H1 (cell line): ENCODE data around the gene ADGRV1. TPM values are rescaled to one million over a fixed set of nuclear protein-coding genes. Genes with fewer than 3 reads are reported as not detected.

Source experiments
- CTCF ChIA-PET: fragments of 300-600 bp; sonication (Branson Sonifier 250); formaldehyde crosslinking; loops from one replicate; lab custom pipeline; 2021; ENCODE audit not compliant: partially characterized antibody; lab: Charles Lee
- POLR2A ChIA-PET: fragments of 300-600 bp; sonication (Branson Sonifier 250); formaldehyde crosslinking; loops from one replicate; lab custom pipeline; 2021; ENCODE audit warnings: inconsistent platforms; ENCODE audit not compliant: partially characterized antibody; lab: Charles Lee
- DNase-seq, 2 experiments: peaks; one replicate each; pipeline versions ENCODE4 v3.0.0 to v3.0.0-alpha.2; 2010 to 2022; ENCODE audit warnings: low spot score in 2 of 2, low read depth in 1 of 2, mixed read lengths in 1 of 2
- FAIRE-seq: peaks from 2 replicates; lab custom pipeline; 2011; peaks lifted over from hg19 to GRCh38; lab: Jason Lieb, UNC
- H2AFZ ChIP-seq: 2 replicates; pipeline ENCODE4 v1.8.1; 2012; ENCODE audit warnings: low read length, inconsistent platforms
- H2AK5ac ChIP-seq: 2 replicates; pipeline ENCODE4 v1.6.1; 2013; ENCODE audit warnings: low read depth, low read length
- H2BK120ac ChIP-seq: replicated peaks from 2 replicates; pipeline ENCODE3; 2013; ENCODE audit warnings: low read depth, low read length, inconsistent platforms
- H2BK12ac ChIP-seq: 2 replicates; pipeline ENCODE4 v1.6.1; 2013; ENCODE audit warnings: low read depth, low read length
- H2BK15ac ChIP-seq: 2 replicates; pipeline ENCODE4 v1.6.1; 2013; ENCODE audit warnings: low read length
- H2BK20ac ChIP-seq: 2 replicates; pipeline ENCODE4 v1.6.1; 2013; ENCODE audit warnings: low read length
- H2BK5ac ChIP-seq: 2 replicates; pipeline ENCODE4 v1.6.1; 2013; ENCODE audit warnings: low read depth, low read length
- H3K14ac ChIP-seq: 2 replicates; pipeline ENCODE4 v1.6.1; 2013; ENCODE audit warnings: inconsistent platforms; ENCODE audit not compliant: insufficient read length
- H3K18ac ChIP-seq: 2 replicates; pipeline ENCODE4 v1.6.1; 2013; ENCODE audit warnings: low read length; ENCODE audit errors: extremely low read depth
- H3K23ac ChIP-seq: 2 replicates; pipeline ENCODE4 v1.6.1; 2013; ENCODE audit warnings: inconsistent platforms; ENCODE audit not compliant: insufficient read length
- H3K23me2 ChIP-seq: 2 replicates; pipeline ENCODE4 v1.6.1; 2013; ENCODE audit warnings: low read depth, low read length
- H3K27ac ChIP-seq: 2 replicates; pipeline ENCODE4 v1.6.1; 2011; ENCODE audit warnings: low read depth, low read length, inconsistent platforms
- H3K27me3 ChIP-seq, 4 experiments: replicated peaks in 1 of 4; 1 replicate in 1 of 4; 2 replicates in 3 of 4; pipeline versions ENCODE4 v1.6.1 to v1.8.1; 2011 to 2013; ENCODE audit warnings: low read length in 3 of 4, mild to moderate bottlenecking in 3 of 4, inconsistent platforms in 2 of 4, mixed read lengths in 2 of 4, moderate library complexity in 1 of 4; ENCODE audit not compliant: control insufficient read depth in 3 of 4, insufficient read depth in 3 of 4; ENCODE audit errors: extremely low read depth in 1 of 4
- H3K36me3 ChIP-seq, 4 experiments: 2 replicates each; pipeline versions ENCODE4 v1.6.1 to v1.8.1; 2011 to 2013; ENCODE audit warnings: mild to moderate bottlenecking in 4 of 4, low read length in 3 of 4, moderate library complexity in 2 of 4, control low read depth in 1 of 4, inconsistent platforms in 1 of 4; ENCODE audit not compliant: insufficient read depth in 4 of 4, control insufficient read depth in 2 of 4
- H3K4ac ChIP-seq: replicated peaks from 2 replicates; pipeline ENCODE3; 2013; ENCODE audit warnings: low read length, low read depth, mixed read lengths, inconsistent platforms; ENCODE audit not compliant: insufficient read length
- H3K4me1 ChIP-seq, 4 experiments: replicated peaks in 1 of 4; 1 replicate in 1 of 4; 2 replicates in 3 of 4; pipeline versions ENCODE4 v1.6.1 to v1.8.1; 2011 to 2013; ENCODE audit warnings: low read length in 3 of 4, inconsistent platforms in 2 of 4, mixed read lengths in 1 of 4; ENCODE audit not compliant: insufficient read depth in 4 of 4, control insufficient read depth in 3 of 4
- H3K4me2 ChIP-seq, 2 experiments: 2 replicates each; pipeline versions ENCODE4 v1.6.1 to v1.8.1; 2011 to 2013; ENCODE audit warnings: low read depth in 2 of 2, low read length in 2 of 2, control low read depth in 1 of 2, inconsistent platforms in 1 of 2, mild to moderate bottlenecking in 1 of 2; ENCODE audit not compliant: insufficient read depth in 1 of 2
- H3K4me3 ChIP-seq, 4 experiments: fragments of 200-600, 300-600 bp in 1 of 4; sonication (generic), shearing (Covaris generic), sonication (Bioruptor Twin) in 1 of 4; 2 replicates each; pipeline versions ENCODE4 v1.5.1 to v1.8.1; 2011 to 2016; ENCODE audit warnings: low read length in 4 of 4, low read depth in 3 of 4, control low read depth in 2 of 4, inconsistent platforms in 2 of 4, mild to moderate bottlenecking in 2 of 4, mixed read lengths in 1 of 4, moderate library complexity in 1 of 4; ENCODE audit not compliant: insufficient read depth in 2 of 4; ENCODE audit errors: extremely low read depth in 1 of 4
- H3K56ac ChIP-seq: replicated peaks from 2 replicates; pipeline ENCODE3; 2013; ENCODE audit warnings: low read depth, mild to moderate bottlenecking, mixed read lengths, low read length, inconsistent platforms; ENCODE audit not compliant: insufficient read length
- H3K79me1 ChIP-seq: 2 replicates; pipeline ENCODE4 v1.6.1; 2013; ENCODE audit warnings: low read depth, low read length, control low read depth
- H3K79me2 ChIP-seq, 2 experiments: 2 replicates each; pipeline versions ENCODE4 v1.6.1 to v1.8.1; 2012 to 2013; ENCODE audit warnings: low read length in 2 of 2, mild to moderate bottlenecking in 2 of 2, inconsistent platforms in 1 of 2; ENCODE audit not compliant: insufficient read depth in 2 of 2, control insufficient read depth in 1 of 2
- H3K9ac ChIP-seq, 4 experiments: replicated peaks in 1 of 4; 1 replicate in 1 of 4; 2 replicates in 3 of 4; pipeline versions ENCODE4 v1.6.1 to v1.8.1; 2011 to 2013; ENCODE audit warnings: low read depth in 3 of 4, low read length in 3 of 4, control low read depth in 2 of 4, mild to moderate bottlenecking in 2 of 4, moderate library complexity in 2 of 4, inconsistent platforms in 1 of 4; ENCODE audit errors: extremely low read depth in 1 of 4
- H3K9me3 ChIP-seq, 2 experiments: 2 replicates each; pipeline versions ENCODE4 v1.6.1 to v1.8.1; 2012 to 2013; ENCODE audit warnings: mild to moderate bottlenecking in 2 of 2, moderate library complexity in 2 of 2, control low read depth in 1 of 2, inconsistent platforms in 1 of 2, low read depth in 1 of 2, low read length in 1 of 2, mixed read lengths in 1 of 2; ENCODE audit not compliant: insufficient read depth in 2 of 2
- H4K20me1 ChIP-seq, 2 experiments: replicated peaks in 1 of 2; 2 replicates each; pipeline versions ENCODE3 to v1.8.1; 2011 to 2013; ENCODE audit warnings: inconsistent platforms in 2 of 2, low read length in 2 of 2, mild to moderate bottlenecking in 1 of 2; ENCODE audit not compliant: insufficient read depth in 2 of 2, control insufficient read depth in 1 of 2
- H4K5ac ChIP-seq: 2 replicates; pipeline ENCODE4 v1.6.1; 2013; ENCODE audit warnings: low read length, low read depth, mixed read lengths, inconsistent platforms; ENCODE audit not compliant: insufficient read length
- H4K8ac ChIP-seq: 2 replicates; pipeline ENCODE4 v1.8.0; 2013; ENCODE audit warnings: mild to moderate bottlenecking, moderate library complexity, low read length, inconsistent platforms; ENCODE audit not compliant: insufficient read depth; ENCODE audit errors: extremely low read depth
- H4K91ac ChIP-seq: replicated peaks from 2 replicates; pipeline ENCODE3; 2013; ENCODE audit warnings: low read length, mixed read lengths, inconsistent platforms; ENCODE audit not compliant: insufficient read length
- CREB1 ChIP-seq: IDR thresholded peaks from 2 replicates; pipeline ENCODE4 v1.6.1; 2012; ENCODE audit warnings: inconsistent platforms
- RBBP5 ChIP-seq: IDR thresholded peaks from 2 replicates; pipeline ENCODE4 v1.7.1; 2012; ENCODE audit warnings: low read depth, mild to moderate bottlenecking, inconsistent platforms, low read length, moderate library complexity, borderline replicate concordance
- RNF2 ChIP-seq: fragments of 200-900, 300-1000 bp; sonication (generic); IDR thresholded peaks from 2 replicates; pipeline ENCODE4 v1.7.1; 2016; ENCODE audit warnings: borderline replicate concordance, low read depth, mild to moderate bottlenecking, antibody characterized with exemption, low read length; ENCODE audit not compliant: poor library complexity, severe bottlenecking; ENCODE audit errors: missing control alignments
- SP1 ChIP-seq: IDR thresholded peaks from 2 replicates; pipeline ENCODE4 v1.6.1; 2011; ENCODE audit warnings: low read depth, low read length
- USF2 ChIP-seq: IDR thresholded peaks from 2 replicates; pipeline ENCODE4 v1.6.1; 2011; ENCODE audit warnings: low read length, improper control_type of control experiment
- WGBS, 2 experiments: shearing (Covaris generic) in 1 of 2; methylation state at CpG; one replicate each; pipeline versions ENCODE4 v1.1.6 to v1.1.7; 2013 to 2015; ENCODE audit warnings: low lambda C conversion rate in 2 of 2, mixed read lengths in 2 of 2, inconsistent platforms in 1 of 2, low coverage in 1 of 2, missing lambda C conversion rate in 1 of 2; ENCODE audit not compliant: insufficient replicate concordance in 2 of 2, insufficient coverage in 1 of 2, insufficient read length in 1 of 2; ENCODE audit errors: extremely low coverage in 1 of 2, missing lambda C conversion rate in 1 of 2; 5-methylcytosine and 5-hydroxymethylcytosine counted together
- polyA plus RNA-seq, 7 experiments: library from polyadenylated mRNA; depleted of rRNA in 3 of 7; stranded (reverse) in 5 of 7; unstranded in 2 of 7; fragments of >200 nt in 5 of 7; fragments of 200-250 nt in 2 of 7; gene quantifications; 1 replicate in 5 of 7; 2 replicates in 1 of 7; 4 replicates in 1 of 7; pipeline versions ENCODE4 v1.2.1 to v1.2.3, GENCODE V29; 2011 to 2013; ENCODE audit warnings: missing spikeins in 2 of 7, mixed read lengths in 2 of 7
- total RNA-seq: library from RNA; stranded (reverse); fragmentation: NEBNext Ultra II Directional; extraction: Animal tissue kit (Norgen Biotek cat#: 25700); gene quantifications from 2 replicates; pipeline ENCODE4 v1.2.1, GENCODE V29; 2021
- TF ChIP-seq, protein P1 (sequence below): IDR thresholded peaks from 2 replicates; pipeline ENCODE4 v1.6.1; 2012; ENCODE audit warnings: low read length, inconsistent platforms

ADGRV1 gene
- total and polyA plus RNA-seq, 2 of the 8 experiments (the other 6 are each of a cell fraction or from before 2014, with no cell fraction given) = 53.1 to 62.2 TPM

DNA sequence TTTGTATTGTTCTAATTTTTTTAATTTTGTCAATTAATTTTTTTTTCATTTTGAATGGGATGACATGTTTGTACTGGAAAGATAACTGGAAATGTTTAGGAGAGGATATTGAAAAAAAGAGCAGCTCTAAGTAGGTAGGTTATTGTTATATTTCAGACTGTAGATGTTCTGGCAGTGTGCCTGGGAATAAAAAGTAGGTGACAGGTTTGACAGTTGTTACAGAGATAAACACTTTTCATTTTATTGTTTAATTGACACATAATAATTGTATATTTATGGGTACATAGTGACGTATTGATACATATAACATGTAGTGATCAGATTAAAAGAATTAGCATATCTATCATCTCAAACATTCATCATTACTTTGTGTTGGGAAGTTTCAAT lies 545.5 kb downstream of the ADGRV1 start:
- H3K9ac ChIP-seq = no peak overlapping the region
- no peak overlapping the region for H2AK5ac ChIP-seq
- 96% methylated on average over 1 of the region's 1 CpG; no CpG with 5 or more reads in 1 of the 2 experiments for WGBS, 2 experiments
- FAIRE-seq = no peak
- H4K8ac ChIP-seq = no peak overlapping the region
- H3K79me1 ChIP-seq = no peaks in the 10 kb centered on the region
- no peaks in the 10 kb centered on the region for H3K9me3 ChIP-seq
- peaks cover 0 to 23% (median 11%) of the 10 kb centered on the region in 4 experiments; a peak in 5 of 8 replicates for H3K36me3 ChIP-seq
- H2BK12ac ChIP-seq = no peak overlapping the region
- ChIA-PET CTCF (interaction anchor here (0.8 to 4.0 kb wide), 4 partner anchors 96 to 281 kb away, joined by 3 to 17 read pairs (median 4); no protein-coding TSS in a partner anchor), POLR2A (interaction anchor here (1.3 kb wide), 1 partner anchor 14 kb away, joined by 3 read pairs; no protein-coding TSS in a partner anchor)
- H2BK15ac ChIP-seq = no peak overlapping the region
- H2BK120ac ChIP-seq = no peak overlapping the region
- TF ChIP-seq RNF2 (no peak), USF2 (no peak), RBBP5 (no peak), CREB1 (no peak), SP1 (no peak)
- TF ChIP-seq, protein P1, sequence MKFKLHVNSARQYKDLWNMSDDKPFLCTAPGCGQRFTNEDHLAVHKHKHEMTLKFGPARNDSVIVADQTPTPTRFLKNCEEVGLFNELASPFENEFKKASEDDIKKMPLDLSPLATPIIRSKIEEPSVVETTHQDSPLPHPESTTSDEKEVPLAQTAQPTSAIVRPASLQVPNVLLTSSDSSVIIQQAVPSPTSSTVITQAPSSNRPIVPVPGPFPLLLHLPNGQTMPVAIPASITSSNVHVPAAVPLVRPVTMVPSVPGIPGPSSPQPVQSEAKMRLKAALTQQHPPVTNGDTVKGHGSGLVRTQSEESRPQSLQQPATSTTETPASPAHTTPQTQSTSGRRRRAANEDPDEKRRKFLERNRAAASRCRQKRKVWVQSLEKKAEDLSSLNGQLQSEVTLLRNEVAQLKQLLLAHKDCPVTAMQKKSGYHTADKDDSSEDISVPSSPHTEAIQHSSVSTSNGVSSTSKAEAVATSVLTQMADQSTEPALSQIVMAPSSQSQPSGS = no peak
- H2BK20ac ChIP-seq = no peak overlapping the region
- no peak overlapping the region for H3K56ac ChIP-seq
- no peak for DNase-seq
- H3K27ac ChIP-seq = no peak overlapping the region
- no peak overlapping the region for H3K4me2 ChIP-seq
- no peaks in the 10 kb centered on the region for H3K23me2 ChIP-seq
- no peaks in the 10 kb centered on the region for H3K27me3 ChIP-seq
- no peak overlapping the region for H4K91ac ChIP-seq
- H3K79me2 ChIP-seq = no peaks in the 10 kb centered on the region
- no peak overlapping the region for H3K23ac ChIP-seq
- H3K14ac ChIP-seq = no peak overlapping the region
- no peak overlapping the region for H4K5ac ChIP-seq
- no peak overlapping the region for H2BK5ac ChIP-seq
- H2AFZ ChIP-seq = no peak overlapping the region
- peaks cover 0 to 12% (median 2%) of the 10 kb centered on the region in 4 experiments; a peak in 3 of 7 replicates for H3K4me1 ChIP-seq
- no peak overlapping the region for H3K4ac ChIP-seq
- H4K20me1 ChIP-seq = no peaks in the 10 kb centered on the region
- H3K18ac ChIP-seq = no peak overlapping the region
- no peak overlapping the region for H3K4me3 ChIP-seq
